CD4-positive, alpha-beta T cell treated with Interleukin-4 for 1 hour (primary cell): ENCODE data around the gene PLA2G4A.

Experiments used
- DNase-seq, 2 donors: peaks; one replicate each; pipeline ENCODE4 v3.0.0-alpha.2; 2020 to 2022

Gene PLA2G4A

DNA sequence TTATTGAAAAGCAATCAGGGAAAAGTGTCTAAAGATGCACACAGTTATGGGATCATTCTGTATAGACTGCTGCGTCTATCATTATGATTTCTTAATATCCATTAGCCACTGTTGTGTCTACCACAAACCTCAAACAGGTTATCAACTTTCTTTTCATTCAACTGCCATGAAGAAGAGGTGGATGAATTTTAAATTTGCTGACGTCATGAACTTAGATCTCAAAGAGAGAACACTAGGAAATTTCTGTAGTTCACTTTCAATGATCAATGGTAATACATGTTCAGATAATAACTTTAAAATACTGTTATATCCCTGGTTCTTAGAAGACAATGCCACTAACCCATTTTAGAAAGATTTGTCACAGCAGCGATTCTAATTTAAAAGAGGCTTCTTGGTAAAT, 6.7 kb downstream of the PLA2G4A start:
- DNase-seq, result no peak

DNA sequence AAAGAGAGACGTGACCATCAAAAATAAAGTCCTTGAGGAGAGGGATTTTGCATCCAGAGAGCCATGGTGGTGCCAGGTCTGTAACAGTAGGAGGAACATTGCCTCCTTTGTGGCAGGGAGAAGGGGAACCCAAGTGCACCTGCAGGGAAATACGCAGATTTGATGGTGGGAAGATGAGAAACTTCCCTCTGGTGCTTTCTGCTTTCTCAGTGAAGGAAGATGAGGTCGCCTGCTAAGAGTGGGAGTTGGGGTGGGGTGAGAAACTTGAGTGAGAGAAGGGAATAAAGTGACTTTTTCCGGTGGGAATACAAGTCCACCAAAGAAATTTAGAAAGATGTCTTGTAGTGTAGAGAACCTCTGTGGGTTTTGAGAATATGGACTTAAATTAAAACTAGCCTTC, 9.1 kb downstream of the PLA2G4A start:
- DNase-seq, result no peak

DNA sequence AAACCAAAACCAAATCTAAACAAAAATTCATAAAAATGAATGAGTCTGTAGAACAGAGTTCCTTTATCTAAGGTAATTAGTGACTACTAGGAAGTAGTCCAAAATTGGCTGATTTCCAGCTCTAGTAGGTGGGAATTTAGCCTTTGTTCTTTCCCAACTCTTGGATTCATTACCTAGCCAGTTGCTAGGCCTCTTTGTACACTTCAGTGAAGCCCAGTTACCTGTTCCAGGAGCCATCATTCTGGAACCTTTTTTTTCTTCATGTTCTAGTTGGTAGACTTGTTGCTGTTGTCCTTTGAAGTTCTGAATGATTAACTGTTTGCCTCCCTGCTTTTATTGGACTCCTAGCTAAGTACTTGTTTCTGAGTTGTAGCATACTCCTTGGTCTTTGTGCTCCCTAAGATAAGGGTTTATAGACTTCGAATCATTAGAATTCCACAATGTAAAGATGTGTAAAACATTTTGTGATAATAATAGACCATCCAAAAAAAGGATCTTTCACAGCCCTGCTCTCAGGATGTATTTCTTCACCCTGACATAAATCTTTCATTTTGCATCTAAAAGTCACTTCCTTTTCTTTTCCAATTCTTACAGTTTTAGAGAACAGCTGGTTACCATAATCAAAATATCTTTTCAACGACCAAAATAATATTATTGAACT, 9.8 kb downstream of the PLA2G4A start:
- DNase-seq, result no peak

DNA sequence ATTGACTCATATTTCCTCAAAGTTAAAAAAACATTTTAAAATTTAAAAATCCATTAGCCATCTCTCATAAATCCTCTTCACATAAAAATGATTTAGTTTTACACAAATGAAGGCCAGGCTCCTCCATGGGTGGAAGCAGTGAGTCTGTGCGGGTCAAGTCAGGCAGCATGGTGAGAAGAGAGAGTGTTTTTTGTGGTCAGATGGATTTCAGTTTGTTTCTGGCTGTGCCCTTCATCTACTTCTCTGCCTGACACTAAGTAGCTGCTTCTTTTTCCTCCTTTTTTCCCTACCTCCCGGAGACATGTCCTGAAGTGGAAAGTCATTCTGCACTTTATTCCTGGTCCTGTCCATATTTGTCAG, 10.3 kb downstream of the PLA2G4A start:
- no peak for DNase-seq

DNA sequence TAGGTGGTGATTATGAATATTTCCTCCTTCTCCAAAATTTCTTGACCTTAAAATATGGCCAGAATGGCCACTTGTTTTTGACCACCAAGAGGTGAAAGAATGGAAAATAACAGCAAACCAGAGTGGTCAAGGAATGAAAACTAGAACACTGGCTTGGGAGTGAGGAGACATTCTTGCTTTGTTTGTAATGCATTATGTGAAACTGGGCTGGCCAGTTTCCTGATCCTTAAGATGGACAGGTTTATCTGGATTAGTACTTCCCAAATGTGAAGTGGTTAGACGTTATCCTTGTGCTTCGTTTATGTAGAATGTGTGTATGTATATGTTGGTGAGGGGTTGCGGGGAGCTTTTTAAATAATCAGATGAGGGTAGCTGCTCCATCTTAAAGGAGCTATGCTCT, 12.8 kb downstream of the PLA2G4A start:
- DNase-seq, result no peak

DNA sequence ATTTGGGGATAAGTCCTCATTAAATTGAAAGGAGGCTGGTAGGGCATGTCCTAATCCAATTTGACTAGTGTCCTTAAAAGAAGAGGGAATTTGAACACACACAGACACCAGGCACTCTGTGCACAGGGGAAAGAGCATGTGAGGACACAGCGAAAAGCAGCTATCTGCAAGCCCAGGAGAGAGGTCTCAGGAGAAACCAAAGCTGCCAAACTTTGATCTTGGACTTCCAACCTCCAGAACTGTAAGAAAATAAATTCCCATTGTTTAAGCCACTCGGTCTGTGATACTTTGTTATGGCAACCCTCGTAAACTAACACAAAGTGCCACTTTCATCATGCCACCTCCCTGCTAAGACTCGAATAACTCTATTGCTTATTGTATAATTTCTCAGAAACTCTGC, 13.8 kb downstream of the PLA2G4A start:
- no peak for DNase-seq

DNA sequence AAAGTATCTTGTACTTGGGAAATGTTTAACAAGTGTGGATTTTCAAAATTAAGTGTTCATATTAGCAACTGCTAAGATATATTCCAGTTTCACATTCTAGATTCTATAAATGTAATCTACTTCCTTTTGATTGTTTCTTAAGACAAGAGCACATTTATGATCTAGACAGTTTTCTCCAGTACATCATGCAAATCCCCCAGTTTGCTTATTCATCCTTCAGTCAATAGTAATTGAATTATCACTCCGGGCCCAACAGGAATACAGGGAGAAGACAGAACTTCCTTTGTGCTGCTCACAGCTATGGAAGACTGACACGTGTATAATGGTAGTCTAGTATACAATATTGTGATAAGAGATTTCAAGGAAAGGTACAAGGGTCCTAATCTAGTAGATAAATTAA, 14.5 kb downstream of the PLA2G4A start:
- no peak for DNase-seq

DNA sequence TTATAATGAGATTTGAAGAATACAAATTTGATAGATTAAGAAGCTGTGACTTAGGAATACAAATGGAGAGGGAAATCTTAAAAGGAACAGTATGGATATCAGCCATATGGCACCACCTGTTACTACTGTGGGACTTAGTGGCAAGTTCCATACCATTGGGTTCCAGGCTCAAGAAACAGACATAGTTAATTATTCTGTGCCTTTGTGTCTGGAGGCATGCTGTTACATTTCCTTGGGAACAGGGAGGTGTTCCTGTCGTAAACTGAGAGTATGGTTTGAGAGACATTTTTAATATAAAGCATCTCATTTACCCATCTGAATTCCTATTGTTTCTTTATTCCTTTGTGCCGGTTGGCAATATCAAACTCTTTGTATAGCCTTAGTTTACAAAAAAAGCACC, 15.2 kb downstream of the PLA2G4A start:
- no peak for DNase-seq

DNA sequence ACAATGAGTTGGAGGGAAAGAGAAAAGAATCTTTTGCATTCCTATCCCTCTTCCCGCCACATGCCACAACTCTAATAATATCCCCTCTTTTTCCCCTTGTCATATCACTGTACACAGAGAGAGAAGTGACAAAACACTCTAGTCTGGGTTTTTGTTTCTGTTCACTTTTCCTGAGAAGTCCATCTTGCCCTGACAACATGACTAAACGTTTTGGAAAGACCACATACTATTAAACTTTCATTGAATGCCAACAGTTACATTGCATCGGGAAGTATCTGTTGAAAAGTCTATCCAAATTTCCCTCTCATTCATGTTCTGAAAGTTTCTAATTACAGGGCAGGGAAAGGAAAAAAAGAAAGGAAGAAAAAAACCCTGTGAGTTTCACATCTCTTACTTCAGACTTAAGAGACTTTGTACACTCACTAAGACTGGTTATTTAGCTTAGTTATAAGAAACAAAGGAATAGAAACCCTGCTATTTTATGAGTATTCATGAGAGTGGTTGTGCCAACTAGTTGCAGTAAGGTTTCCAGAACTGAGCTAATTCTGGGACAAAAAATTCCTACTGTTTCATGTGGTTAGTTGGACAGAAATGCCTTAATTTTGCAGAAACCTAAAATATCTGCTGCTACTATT, 16.9 kb downstream of the PLA2G4A start:
- no peak for DNase-seq

DNA sequence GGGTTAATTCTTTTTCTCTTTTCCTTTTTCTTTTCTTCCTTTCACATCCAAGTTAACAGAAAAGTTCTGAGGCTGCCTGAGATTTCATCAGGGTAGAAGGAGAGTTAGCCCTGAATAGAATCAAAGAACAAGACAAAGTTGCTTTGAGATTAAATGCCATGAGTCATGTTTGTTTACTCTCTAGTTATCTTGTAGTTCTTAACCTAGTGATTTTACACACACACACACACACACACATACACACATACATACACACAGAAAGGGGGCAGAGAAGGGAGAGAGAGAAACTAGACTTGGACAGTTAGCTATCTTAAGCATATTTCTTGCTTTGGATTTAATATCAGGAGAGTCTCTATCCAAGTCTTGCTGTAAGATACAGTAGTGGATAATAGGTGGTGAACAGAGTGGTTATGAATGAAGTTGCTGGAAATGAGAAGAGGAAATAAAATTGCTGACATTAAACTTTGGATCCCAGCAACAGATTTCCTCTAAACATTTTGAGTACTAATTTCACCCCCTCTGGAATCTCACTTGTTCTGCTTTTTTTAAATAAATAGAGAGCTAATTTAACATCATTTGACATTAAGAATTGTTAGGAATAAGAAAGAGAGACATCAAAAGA, 19.9 kb downstream of the PLA2G4A start:
- no peak for DNase-seq

DNA sequence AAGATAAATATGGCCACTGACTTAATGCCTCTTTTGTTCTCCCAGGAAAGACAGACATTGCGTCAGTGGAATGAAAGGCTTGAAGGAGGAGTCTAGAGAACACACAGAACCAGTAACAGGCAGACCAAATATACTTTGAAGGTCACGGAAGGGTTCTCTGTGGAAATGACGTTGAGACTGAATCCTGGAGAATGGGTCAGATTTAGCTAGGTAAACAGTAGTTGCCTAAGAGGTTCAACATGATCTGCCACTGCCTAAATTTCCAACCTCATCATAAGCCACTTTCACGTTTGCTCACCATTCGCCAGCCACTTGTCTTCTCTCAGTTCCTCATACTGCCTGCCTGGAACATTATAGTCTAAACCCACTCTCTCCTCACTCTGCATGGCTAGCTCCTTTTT, 20.5 kb downstream of the PLA2G4A start:
- DNase-seq, result peak; percentile 9 to 13

DNA sequence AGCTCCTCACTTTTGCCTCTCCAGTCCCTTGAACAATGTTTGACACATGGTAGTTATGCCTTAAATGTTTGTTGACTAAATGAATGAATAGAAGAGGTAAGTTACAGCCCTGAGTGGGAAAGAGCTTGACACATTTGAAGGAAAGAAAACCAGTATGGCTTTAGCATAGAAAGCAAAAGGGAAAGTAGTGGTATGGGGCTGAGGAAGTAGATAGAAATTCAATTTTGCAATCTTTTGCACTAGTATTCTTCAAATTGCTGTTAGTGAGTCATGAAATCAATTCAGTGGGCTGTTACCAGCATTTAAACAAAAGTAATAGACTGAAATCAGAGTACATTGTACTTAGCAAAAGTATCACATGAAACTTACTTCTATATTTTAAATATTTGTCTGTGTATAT, 21.1 kb downstream of the PLA2G4A start:
- DNase-seq, result no peak

DNA sequence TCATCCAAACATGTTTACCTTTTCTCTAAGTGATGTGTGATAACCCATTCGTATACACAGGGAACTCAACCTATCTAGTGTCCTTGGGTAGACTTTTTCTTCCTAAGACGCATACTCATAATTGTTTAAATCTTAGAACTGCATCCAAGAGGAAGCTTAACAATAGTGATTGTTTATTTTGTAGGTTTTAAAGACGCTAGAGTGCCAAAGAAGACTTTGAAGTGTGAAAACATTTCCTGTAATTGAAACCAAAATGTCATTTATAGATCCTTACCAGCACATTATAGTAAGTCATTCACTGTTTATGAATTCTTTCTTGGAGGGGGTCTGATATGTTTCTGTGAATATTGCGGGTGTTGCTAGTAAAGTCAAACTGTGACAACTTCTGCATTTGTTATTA, 25.4 kb downstream of the PLA2G4A start:
- DNase-seq, result no peak

DNA sequence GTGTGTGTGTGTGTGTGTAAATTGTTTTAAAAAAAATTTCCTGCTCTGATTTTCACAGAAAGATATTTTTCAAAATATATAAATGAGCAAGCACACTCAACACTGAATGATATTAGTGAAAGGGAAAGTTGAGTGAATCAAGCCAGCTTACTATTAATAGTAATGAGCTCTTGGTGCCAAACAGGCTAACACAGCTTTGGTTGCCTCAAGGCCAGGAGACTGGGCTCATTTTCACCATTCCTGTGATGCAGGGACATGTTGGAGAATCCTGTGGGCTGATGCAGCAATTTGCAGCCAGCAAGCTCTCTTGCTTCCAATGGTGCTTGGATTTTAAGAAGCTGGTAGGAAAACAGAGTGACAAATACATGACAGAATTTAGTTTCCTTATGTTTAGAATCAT, 30.2 kb downstream of the PLA2G4A start:
- no peak for DNase-seq

DNA sequence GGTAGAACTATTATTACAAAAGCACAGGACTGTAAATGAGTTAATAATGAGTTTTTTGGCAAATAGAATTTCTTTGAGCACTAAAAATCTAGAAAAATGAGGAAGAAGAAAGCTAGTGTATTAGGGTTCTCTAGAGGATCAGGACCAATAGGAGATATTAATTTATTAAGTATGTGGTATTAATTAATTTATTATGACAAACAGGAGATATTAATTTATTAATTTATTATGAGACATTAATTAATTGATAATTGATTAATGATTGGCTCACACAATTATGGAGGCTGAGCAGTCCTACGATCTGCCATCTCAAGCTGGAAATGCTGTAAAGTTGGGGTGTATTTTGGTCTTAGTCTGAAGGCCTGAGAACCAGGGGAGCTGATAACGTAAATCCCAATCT, 31.2 kb downstream of the PLA2G4A start:
- DNase-seq, result no peak

DNA sequence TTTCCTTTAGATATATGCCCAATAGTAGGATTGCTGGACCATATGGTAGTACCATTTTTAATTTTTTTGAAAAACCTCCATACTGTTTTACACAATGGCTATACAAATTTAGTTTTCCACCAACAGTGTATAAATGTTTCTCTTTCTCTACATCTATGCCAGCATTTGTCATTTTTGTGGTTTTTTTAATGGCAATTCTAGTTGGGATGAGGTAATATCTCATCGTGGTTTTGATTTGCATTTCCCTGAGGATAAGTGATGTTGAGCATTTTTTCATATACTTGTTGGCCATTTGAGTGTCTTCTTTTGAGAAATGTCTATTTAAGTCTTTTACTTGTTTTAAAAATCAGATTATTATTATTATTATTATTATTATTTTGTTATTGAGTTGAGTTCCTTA, 35.5 kb downstream of the PLA2G4A start:
- DNase-seq, result no peak

DNA sequence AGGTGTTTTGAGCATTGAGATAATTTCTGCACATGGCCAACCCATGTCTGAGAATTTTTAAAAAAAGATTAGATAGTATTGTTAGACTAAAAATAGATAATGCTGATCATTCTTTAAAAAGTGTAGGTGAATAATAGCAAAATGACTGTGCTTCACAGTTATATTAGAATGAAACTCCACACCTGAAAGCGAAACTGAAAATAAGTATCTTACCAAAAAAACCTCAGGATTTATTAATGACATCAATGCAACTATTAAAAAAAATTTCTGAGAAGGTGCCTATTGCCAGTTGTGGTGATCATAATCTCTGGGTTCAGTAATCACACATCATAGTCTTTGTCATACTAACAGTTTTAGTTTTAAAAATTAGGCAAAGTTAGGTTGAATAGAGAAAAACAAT, 36.5 kb downstream of the PLA2G4A start:
- DNase-seq, result no peak

DNA sequence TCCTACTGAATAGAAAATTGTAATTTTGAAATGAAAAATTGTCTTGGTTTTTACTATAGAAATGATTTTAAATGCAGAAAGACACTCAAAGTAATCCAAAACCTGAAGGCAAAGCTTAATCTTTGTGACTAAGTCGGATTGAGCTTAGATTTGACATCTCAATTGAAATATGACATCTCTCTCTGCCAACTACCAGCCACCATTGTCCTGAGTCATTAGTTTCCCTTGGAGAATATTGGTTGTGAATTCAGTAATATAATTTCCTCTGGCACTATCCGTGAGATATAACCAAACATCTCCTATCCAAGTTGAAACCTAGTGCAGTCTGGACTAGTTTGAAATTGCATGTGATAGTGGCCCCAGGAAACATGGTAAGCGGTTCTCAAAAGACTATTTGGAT, 37.1 kb downstream of the PLA2G4A start:
- DNase-seq, result no peak

DNA sequence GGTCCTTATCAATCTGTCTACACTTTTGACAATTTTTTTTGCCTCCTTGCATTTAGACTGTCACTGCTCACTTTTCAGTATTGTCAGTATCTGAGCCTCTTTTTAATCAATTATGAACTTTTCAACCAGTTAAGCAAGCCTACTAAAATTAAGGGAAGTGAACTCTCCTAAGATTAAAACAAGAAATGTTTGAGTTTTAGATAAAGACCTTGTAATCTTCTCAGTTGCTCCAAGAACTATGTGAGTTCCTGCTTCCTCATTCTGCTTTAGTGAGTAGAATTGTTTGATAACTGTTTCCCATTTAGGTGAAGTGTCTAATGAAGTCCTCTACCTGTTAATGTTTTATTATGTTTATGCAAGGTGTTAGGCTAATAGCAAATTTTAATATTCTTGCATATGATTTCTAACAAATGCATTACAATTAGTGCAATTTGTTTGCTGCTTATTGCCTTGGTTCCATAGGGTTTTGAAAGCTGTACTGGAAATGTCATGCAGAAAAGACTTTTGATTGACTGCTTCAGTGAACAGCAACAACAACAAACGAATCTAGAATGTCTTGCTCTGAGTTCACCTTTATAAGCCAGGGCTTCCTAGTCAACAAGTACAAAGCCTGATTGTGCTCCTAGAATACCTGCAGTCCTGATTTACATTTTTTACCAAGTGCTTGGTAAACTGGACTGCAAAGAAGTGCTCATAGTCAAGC, 40.9 kb downstream of the PLA2G4A start:
- no peak for DNase-seq

DNA sequence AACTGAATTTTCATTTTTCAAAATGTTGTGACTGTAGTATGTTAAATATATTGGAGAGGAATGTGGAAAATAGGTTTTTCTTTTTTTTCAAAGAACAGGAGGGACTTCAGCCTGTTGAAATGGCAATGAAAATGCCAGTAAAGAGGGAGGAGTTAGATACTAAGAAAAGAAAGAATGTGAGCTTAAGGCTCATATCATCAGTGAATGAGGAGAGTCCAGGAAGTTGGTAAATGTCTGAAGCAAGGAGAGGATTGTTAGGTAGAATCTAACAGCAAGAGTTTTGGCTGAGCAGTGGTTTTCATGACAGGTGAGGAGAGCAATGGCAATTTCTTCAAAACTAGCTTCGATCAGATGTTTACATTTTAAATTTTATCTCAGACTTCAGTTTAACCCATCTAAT, 43.0 kb downstream of the PLA2G4A start:
- DNase-seq, result no peak

DNA sequence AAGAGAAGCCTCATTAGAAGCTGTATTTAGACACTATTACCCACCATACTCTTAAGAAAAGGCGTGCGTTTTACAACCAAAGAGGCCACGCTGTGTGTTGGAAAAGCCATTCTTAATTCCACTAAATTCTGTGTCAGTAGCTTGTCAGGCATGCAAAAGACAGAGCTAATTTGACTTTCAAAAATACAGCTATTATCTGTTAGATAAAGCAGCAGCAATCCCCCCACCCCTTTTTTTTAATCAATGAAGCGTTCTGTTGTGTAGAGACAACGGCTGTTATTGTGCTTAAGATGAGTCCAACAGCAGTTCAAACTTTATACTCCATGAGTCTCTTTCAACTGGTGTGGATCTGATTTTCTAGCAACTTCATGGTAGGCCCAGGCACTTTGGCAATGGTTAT, 43.5 kb downstream of the PLA2G4A start:
- DNase-seq, result no peak

DNA sequence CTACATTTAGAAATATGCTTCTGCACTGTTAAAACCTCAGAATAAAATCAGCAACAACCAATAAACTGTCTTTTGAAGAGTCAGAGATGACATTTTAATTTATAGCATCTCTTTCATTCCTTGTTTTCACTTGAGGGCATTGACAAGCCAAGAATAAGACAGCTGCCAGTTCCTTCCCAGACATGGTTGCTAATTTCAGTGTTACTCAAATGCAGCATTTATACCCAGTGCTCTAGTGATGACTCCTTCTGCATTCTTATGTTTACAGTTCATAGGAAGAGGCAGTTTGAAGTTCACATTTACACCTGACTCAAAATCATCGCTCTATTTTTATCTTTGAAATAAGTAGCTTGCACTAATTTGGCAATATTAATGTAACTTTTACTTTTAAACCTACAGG, 44.9 kb downstream of the PLA2G4A start:
- DNase-seq, result no peak

DNA sequence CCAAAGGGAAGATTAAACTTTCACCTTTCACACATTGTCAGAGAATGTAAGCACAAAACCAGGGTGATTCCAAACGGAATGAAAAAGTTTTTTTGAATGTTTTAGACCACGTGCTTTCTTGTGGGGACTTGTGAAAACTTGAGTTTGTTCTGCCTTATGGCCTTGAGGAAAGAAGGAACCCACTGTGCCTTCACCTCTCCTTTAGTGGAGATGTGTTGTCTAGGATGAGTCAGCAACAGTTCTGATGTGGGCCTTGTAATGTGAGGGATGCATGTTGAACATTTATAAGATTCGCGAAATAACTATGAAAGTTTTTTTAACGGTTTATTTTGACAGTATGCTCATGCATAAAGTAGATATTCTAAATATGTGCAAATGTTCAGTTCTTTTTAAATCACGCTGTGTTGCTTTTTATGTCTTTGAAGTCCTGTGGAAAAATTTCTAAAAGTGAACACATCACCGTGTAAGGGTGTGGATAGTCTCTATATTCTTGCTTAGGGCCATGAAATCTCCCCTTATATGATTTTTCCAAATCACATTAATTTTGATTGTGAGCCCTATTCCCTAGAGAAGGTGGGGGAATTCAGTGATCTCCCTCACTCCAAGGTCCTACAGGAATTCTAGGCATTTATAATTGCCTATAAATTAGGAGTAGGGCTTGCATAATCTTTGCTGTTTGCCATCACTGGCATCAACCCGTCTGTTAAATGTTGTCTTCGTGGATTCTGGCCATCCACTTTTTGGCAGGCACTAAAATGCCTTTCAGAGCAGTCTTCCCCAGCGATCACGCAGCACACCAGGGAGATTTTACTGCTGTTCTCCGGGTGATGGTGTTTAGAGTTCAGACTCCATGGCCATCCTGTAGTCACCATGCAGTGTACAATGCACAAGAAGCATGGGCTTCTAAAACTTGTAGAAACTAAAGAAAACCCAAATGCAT, 47.4 kb downstream of the PLA2G4A start:
- no peak for DNase-seq
